Measurements from ENCODE around the gene TMPRSS7. TPM values are rescaled to one million over a fixed set of nuclear protein-coding genes. Genes with fewer than 3 reads are reported as not detected.

TMPRSS7 gene
- total and polyA plus RNA-seq, 2 of the 8 experiments (the other 6 are each of a cell fraction or from before 2014, with no cell fraction given) = not detected

GRCh38 chr3:112017091-112017490 is 17.4 kb upstream of the TMPRSS7 start:
- no peaks in the 10 kb centered on the region; the same call in 1 of the 2 replicates for H3K23me2 ChIP-seq (ENCODE audit: low read depth, low read length)
- no peak overlapping the region for H4K5ac ChIP-seq (ENCODE audit: insufficient read length, low read depth, low read length)
- no peak overlapping the region for H2BK5ac ChIP-seq (ENCODE audit: low read depth, low read length)
- no peak overlapping the region for H4K8ac ChIP-seq (ENCODE audit: extremely low read depth, insufficient read depth, low read length)
- no peak overlapping the region for H3K56ac ChIP-seq (replicated peaks; ENCODE audit: insufficient read length, low read depth, low read length)
- H4K91ac ChIP-seq (replicated peaks; ENCODE audit: insufficient read length, low read length) = no peak overlapping the region
- H2BK12ac ChIP-seq (ENCODE audit: low read depth, low read length) = no peak overlapping the region
- H2BK20ac ChIP-seq (ENCODE audit: low read length) = no peak overlapping the region
- H3K27me3 ChIP-seq (replicated peaks in 1 of 4; ENCODE audit: control insufficient read depth in 3 of 4, extremely low read depth in 1 of 4, insufficient read depth in 3 of 4, low read length in 3 of 4) = no peaks in the 10 kb centered on the region
- no peak overlapping the region for H3K23ac ChIP-seq (ENCODE audit: insufficient read length)
- no peak overlapping the region for H3K27ac ChIP-seq (ENCODE audit: low read depth, low read length)
- no peak overlapping the region for H3K18ac ChIP-seq (ENCODE audit: extremely low read depth, low read length)
- H2AK5ac ChIP-seq (ENCODE audit: low read depth, low read length) = no peak overlapping the region
- FAIRE-seq (no peak), DNase-seq (ENCODE audit: low read depth in 1 of 2, low spot score in 2 of 2) (no peak)
- no peak overlapping the region for H2BK120ac ChIP-seq (replicated peaks; ENCODE audit: low read depth, low read length)
- H2AFZ ChIP-seq (ENCODE audit: low read length) = no peak overlapping the region
- H3K4me1 ChIP-seq (replicated peaks in 1 of 4; ENCODE audit: control insufficient read depth in 3 of 4, insufficient read depth in 4 of 4, low read length in 3 of 4) = no peaks in the 10 kb centered on the region
- no peak overlapping the region for H3K4me3 ChIP-seq (ENCODE audit: extremely low read depth in 1 of 4, insufficient read depth in 2 of 4, low read depth in 3 of 4, low read length in 4 of 4)
- H3K4ac ChIP-seq (replicated peaks; ENCODE audit: insufficient read length, low read depth, low read length) = no peak overlapping the region
- H3K79me1 ChIP-seq (ENCODE audit: low read depth, low read length) = no peaks in the 10 kb centered on the region
- TF ChIP-seq SIX5 (IDR thresholded peaks at IDR 0.05; ENCODE audit: low read depth, low read length) (no peak), TEAD4 (IDR thresholded peaks at IDR 0.05; ENCODE audit: low read depth, low read length) (no peak), ASH2L (IDR thresholded peaks at IDR 0.05; ENCODE audit: low read length) (no peak), BCL11A (IDR thresholded peaks at IDR 0.05; ENCODE audit: low read depth in 2 of 2, low read length in 2 of 2) (no peak), CBX8 (IDR thresholded peaks at IDR 0.05; ENCODE audit: borderline replicate concordance, low read depth, low read length) (no peak), POLR2AphosphoS5 (IDR thresholded peaks at IDR 0.05; ENCODE audit: low read depth, low read length) (no peak), CTBP2 (IDR thresholded peaks at IDR 0.05; ENCODE audit: borderline replicate concordance, insufficient read depth, insufficient read length, low read length) (no peak), SP2 (IDR thresholded peaks at IDR 0.05; ENCODE audit: low read length) (no peak), NRF1 (IDR thresholded peaks at IDR 0.05; ENCODE audit: low read depth, low read length) (no peak), TCF12 (IDR thresholded peaks at IDR 0.05; ENCODE audit: low read depth, low read length) (no peak), YY1 (IDR thresholded peaks at IDR 0.05; ENCODE audit: low read depth, low read length) (no peak), TAF1 (IDR thresholded peaks at IDR 0.05; ENCODE audit: low read depth, low read length) (no peak), HDAC6 (IDR thresholded peaks at IDR 0.05; ENCODE audit: low read depth, low read length) (no peak), NANOG (IDR thresholded peaks at IDR 0.05; ENCODE audit: insufficient read depth, low read depth, low read length, poor library complexity, severe bottlenecking) (no peak), SP4 (IDR thresholded peaks at IDR 0.05; ENCODE audit: low read length) (no peak), CEBPB (IDR thresholded peaks at IDR 0.05; ENCODE audit: low read depth, low read length) (no peak)
- no peaks in the 10 kb centered on the region for H3K36me3 ChIP-seq (ENCODE audit: control insufficient read depth in 2 of 4, insufficient read depth in 4 of 4, low read length in 3 of 4)
- H3K79me2 ChIP-seq (ENCODE audit: control insufficient read depth in 1 of 2, insufficient read depth in 2 of 2, low read length in 2 of 2) = no peaks in the 10 kb centered on the region
- H3K14ac ChIP-seq (ENCODE audit: insufficient read length) = no peak overlapping the region
- ChIA-PET POLR2A (ENCODE audit: partially characterized antibody) (interaction anchor here (1.2 kb wide), 1 partner anchor 38 kb away, joined by 3 read pairs; the partner anchor contains the start of gene ABHD10), CTCF (ENCODE audit: partially characterized antibody) (interaction anchor here (1.4 to 12.0 kb wide), 5 partner anchors 21 to 300 kb away, joined by 3 to 384 read pairs (median 47); partner anchors contain the start of gene TAGLN3)
- H4K20me1 ChIP-seq (replicated peaks in 1 of 2; ENCODE audit: control insufficient read depth in 1 of 2, insufficient read depth in 2 of 2, low read length in 2 of 2) = no peaks in the 10 kb centered on the region
- H3K9me3 ChIP-seq (ENCODE audit: insufficient read depth in 2 of 2, low read depth in 1 of 2, low read length in 1 of 2) = no peaks in the 10 kb centered on the region
- H3K9ac ChIP-seq (replicated peaks in 1 of 4; ENCODE audit: extremely low read depth in 1 of 4, low read depth in 3 of 4, low read length in 3 of 4) = no peak overlapping the region
- H3K4me2 ChIP-seq (ENCODE audit: insufficient read depth in 1 of 2, low read depth in 2 of 2, low read length in 2 of 2) = no peak overlapping the region
- H2BK15ac ChIP-seq (ENCODE audit: low read length) = no peak overlapping the region
